CD4-positive, alpha-beta T cell treated with Interleukin-10 for 1 hour (primary cell): ENCODE measurements around the gene OPTC.
"Not testable (repeated sequence)": the region's sequence is repeated elsewhere in the genome, so short reads cannot be mapped to it uniquely, and the experiment has no call there.

Source experiments
- DNase-seq: peaks from one replicate; pipeline ENCODE4 v3.0.0-alpha.2; 2020

Gene OPTC

GRCh38 chr1:203493901-203494300 is at the start of gene OPTC:
OPTC (plus strand) TSS chr1:203494153; CDS start chr1:203496006, 1,853 bp downstream.
- no peak for DNase-seq

GRCh38 chr1:203444171-203444576 is 49.8 kb upstream of the OPTC start:
- no peak for DNase-seq

GRCh38 chr1:203447151-203447550 is 46.8 kb upstream of the OPTC start:
- DNase-seq, result no peak

- DNase-seq, result not testable (repeated sequence)
Measured at GRCh38 chr1:203447598-203447997, 46.4 kb upstream of the OPTC start.

- no peak for DNase-seq
Measured at GRCh38 chr1:203448521-203449061, 45.4 kb upstream of the OPTC start.

GRCh38 chr1:203450001-203450400 is 44.0 kb upstream of the OPTC start:
- no peak for DNase-seq

- DNase-seq, result no peak
Measured at GRCh38 chr1:203450479-203451149, 43.3 kb upstream of the OPTC start.

- DNase-seq, result no peak
Measured at GRCh38 chr1:203451836-203452784, 41.8 kb upstream of the OPTC start.

GRCh38 chr1:203453016-203453415 is 40.9 kb upstream of the OPTC start:
- no peak for DNase-seq

- no peak for DNase-seq
Measured at GRCh38 chr1:203453616-203454015, 40.3 kb upstream of the OPTC start.

GRCh38 chr1:203454986-203455471 is 38.9 kb upstream of the OPTC start:
- DNase-seq, result no peak

GRCh38 chr1:203455706-203456105 is 38.2 kb upstream of the OPTC start:
- DNase-seq, result no peak

GRCh38 chr1:203456577-203456976 is 37.4 kb upstream of the OPTC start:
- no peak for DNase-seq

GRCh38 chr1:203458078-203458477 is 35.9 kb upstream of the OPTC start:
- no peak for DNase-seq

GRCh38 chr1:203459671-203460201 is 34.2 kb upstream of the OPTC start:
- DNase-seq, result no peak

GRCh38 chr1:203461717-203462116 is 32.2 kb upstream of the OPTC start:
- DNase-seq, result no peak

- DNase-seq, result no peak
Measured at GRCh38 chr1:203462143-203462542, 31.8 kb upstream of the OPTC start.

GRCh38 chr1:203462878-203463277 is 31.1 kb upstream of the OPTC start:
- no peak for DNase-seq

GRCh38 chr1:203463469-203464062 is 30.4 kb upstream of the OPTC start:
- no peak for DNase-seq

GRCh38 chr1:203464226-203464625 is 29.7 kb upstream of the OPTC start:
- no peak for DNase-seq

GRCh38 chr1:203464743-203465142 is 29.2 kb upstream of the OPTC start:
- no peak for DNase-seq

- no peak for DNase-seq
Measured at GRCh38 chr1:203465146-203465798, 28.7 kb upstream of the OPTC start.
